Measurements from ENCODE around the gene CDC25C. TPM values are rescaled to one million over a fixed set of nuclear protein-coding genes. Genes with fewer than 3 reads are reported as not detected.

CDC25C gene
- polyA plus RNA-seq, 2 of the 4 experiments (the other 2 are of a cell fraction), result 12.6 to 19.3 TPM

DNA sequence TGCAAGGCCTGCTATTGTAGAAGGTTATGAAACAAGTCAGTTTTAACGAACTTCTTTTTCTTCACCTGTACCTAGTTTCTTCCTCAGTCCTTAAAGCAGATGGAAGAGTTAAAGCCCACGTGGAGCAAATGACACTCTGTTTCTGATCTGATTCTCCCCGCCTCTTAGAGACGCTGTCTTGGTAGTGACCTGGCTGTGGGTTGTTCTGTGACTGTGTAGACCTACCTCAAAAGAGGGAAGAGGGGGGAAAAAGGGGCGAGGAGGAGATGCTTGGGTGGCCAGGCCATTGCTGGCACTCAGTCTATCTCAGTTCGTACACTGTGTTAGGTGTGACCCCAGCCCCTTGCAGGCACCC, 57.8 kb downstream of the CDC25C start:
- POLR2A ChIA-PET, result no interaction called here
- Histone ChIP-seq H3K4me2 (no peak overlapping the region), H3K9me3 (no peaks in the 10 kb centered on the region), H3K27ac (no peak overlapping the region), H3K4me1 (no peaks in the 10 kb centered on the region), H3K4me3 (no peak overlapping the region)
- DNase-seq (ENCODE audit: low read depth in 1 of 2, low spot score in 1 of 2) (no peak), ATAC-seq (no peak), FAIRE-seq (no peak)
- CTCF ChIA-PET, result no interaction called here
- 79% methylated on average over 6 of the region's 6 CpGs for WGBS (ENCODE audit: missing lambda C conversion rate)
- TF ChIP-seq EHF (CRISPR knock-in tag; IDR thresholded peaks at IDR 0.05) (no peak), SMC3 (IDR thresholded peaks at IDR 0.05) (no peak), ZNF302 (CRISPR knock-in tag; IDR thresholded peaks at IDR 0.05) (no peak), CEBPB (IDR thresholded peaks at IDR 0.05) (no peak)
- TF ChIP-seq, protein P1, sequence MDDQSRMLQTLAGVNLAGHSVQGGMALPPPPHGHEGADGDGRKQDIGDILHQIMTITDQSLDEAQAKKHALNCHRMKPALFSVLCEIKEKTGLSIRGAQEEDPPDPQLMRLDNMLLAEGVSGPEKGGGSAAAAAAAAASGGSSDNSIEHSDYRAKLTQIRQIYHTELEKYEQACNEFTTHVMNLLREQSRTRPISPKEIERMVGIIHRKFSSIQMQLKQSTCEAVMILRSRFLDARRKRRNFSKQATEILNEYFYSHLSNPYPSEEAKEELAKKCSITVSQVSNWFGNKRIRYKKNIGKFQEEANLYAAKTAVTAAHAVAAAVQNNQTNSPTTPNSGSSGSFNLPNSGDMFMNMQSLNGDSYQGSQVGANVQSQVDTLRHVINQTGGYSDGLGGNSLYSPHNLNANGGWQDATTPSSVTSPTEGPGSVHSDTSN (IDR thresholded peaks at IDR 0.05), result no peak
- TF ChIP-seq, protein P2, sequence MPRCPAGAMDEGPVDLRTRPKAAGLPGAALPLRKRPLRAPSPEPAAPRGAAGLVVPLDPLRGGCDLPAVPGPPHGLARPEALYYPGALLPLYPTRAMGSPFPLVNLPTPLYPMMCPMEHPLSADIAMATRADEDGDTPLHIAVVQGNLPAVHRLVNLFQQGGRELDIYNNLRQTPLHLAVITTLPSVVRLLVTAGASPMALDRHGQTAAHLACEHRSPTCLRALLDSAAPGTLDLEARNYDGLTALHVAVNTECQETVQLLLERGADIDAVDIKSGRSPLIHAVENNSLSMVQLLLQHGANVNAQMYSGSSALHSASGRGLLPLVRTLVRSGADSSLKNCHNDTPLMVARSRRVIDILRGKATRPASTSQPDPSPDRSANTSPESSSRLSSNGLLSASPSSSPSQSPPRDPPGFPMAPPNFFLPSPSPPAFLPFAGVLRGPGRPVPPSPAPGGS (IDR thresholded peaks at IDR 0.05), result no peak
- TF ChIP-seq, protein P3, sequence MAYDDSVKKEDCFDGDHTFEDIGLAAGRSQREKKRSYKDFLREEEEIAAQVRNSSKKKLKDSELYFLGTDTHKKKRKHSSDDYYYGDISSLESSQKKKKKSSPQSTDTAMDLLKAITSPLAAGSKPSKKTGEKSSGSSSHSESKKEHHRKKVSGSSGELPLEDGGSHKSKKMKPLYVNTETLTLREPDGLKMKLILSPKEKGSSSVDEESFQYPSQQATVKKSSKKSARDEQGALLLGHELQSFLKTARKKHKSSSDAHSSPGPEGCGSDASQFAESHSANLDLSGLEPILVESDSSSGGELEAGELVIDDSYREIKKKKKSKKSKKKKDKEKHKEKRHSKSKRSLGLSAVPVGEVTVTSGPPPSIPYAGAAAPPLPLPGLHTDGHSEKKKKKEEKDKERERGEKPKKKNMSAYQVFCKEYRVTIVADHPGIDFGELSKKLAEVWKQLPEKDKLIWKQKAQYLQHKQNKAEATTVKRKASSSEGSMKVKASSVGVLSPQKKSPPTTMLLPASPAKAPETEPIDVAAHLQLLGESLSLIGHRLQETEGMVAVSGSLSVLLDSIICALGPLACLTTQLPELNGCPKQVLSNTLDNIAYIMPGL (CRISPR knock-in tag; IDR thresholded peaks at IDR 0.05; ENCODE audit: borderline replicate concordance), result no peak

DNA sequence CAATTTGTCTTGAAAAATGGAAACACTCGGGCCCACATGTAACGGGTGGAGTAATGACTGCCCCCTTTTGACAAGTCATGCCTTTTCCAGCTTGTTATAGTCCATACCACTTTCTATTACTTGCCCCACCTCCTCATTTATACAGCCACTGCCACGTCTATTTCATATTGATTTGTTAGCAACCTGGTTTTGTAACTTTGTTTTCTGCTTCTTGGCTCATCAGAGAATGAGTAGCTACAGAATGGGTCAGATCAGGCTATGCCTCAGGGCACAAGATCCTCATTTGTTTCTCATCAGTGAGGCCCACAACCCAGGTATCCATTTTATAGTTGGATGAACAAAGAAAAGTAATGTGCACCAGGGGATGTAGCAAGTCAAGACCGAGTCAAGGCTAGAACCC, 58.9 kb downstream of the CDC25C start:
- 93% methylated on average over 4 of the region's 4 CpGs for WGBS (ENCODE audit: missing lambda C conversion rate)
- POLR2A ChIA-PET, result no interaction called here
- Histone ChIP-seq H3K4me3 (no peak overlapping the region), H3K4me1 (no peaks in the 10 kb centered on the region), H3K9me3 (no peaks in the 10 kb centered on the region), H3K4me2 (no peak overlapping the region), H3K27ac (no peak overlapping the region)
- TF ChIP-seq HDAC2 (IDR thresholded peaks at IDR 0.05), result no peak
- no peak for TF ChIP-seq RFX5 (IDR thresholded peaks at IDR 0.05)
- TF ChIP-seq HOXA7 (CRISPR knock-in tag; IDR thresholded peaks at IDR 0.05), result no peak
- TF ChIP-seq, protein P4, sequence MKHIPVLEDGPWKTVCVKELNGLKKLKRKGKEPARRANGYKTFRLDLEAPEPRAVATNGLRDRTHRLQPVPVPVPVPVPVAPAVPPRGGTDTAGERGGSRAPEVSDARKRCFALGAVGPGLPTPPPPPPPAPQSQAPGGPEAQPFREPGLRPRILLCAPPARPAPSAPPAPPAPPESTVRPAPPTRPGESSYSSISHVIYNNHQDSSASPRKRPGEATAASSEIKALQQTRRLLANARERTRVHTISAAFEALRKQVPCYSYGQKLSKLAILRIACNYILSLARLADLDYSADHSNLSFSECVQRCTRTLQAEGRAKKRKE (CRISPR knock-in tag; IDR thresholded peaks at IDR 0.05; ENCODE audit: low read depth), result no peak
- no peak for TF ChIP-seq MYC (IDR thresholded peaks at IDR 0.05; ENCODE audit: borderline replicate concordance, low read length)
- TF ChIP-seq HOXB13 (CRISPR knock-in tag; IDR thresholded peaks at IDR 0.05; ENCODE audit: low read depth), result no peak
- TF ChIP-seq BHLHE40 (IDR thresholded peaks at IDR 0.05; ENCODE audit: low read depth, low read length), result no peak
- no peak for TF ChIP-seq CBX2 (IDR thresholded peaks at IDR 0.05; ENCODE audit: borderline replicate concordance, low read depth)
- no peak for TF ChIP-seq ZNF302 (CRISPR knock-in tag; IDR thresholded peaks at IDR 0.05)
- TF ChIP-seq, protein P5, sequence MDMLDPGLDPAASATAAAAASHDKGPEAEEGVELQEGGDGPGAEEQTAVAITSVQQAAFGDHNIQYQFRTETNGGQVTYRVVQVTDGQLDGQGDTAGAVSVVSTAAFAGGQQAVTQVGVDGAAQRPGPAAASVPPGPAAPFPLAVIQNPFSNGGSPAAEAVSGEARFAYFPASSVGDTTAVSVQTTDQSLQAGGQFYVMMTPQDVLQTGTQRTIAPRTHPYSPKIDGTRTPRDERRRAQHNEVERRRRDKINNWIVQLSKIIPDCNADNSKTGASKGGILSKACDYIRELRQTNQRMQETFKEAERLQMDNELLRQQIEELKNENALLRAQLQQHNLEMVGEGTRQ (IDR thresholded peaks at IDR 0.05), result no peak
- TF ChIP-seq FOSB (CRISPR knock-in tag; IDR thresholded peaks at IDR 0.05), result no peak
- no peak for TF ChIP-seq SREBF2 (IDR thresholded peaks at IDR 0.05)
- no peak for TF ChIP-seq RNF2 (IDR thresholded peaks at IDR 0.05; ENCODE audit: borderline replicate concordance, low read depth)
- TF ChIP-seq, protein P1 (IDR thresholded peaks at IDR 0.05), result no peak
- TF ChIP-seq CHD4 (IDR thresholded peaks at IDR 0.05; ENCODE audit: borderline replicate concordance), result no peak
- no peak for TF ChIP-seq GATA3 (IDR thresholded peaks at IDR 0.05; ENCODE audit: borderline replicate concordance)
- no peak for TF ChIP-seq HEYL (CRISPR knock-in tag; IDR thresholded peaks at IDR 0.05)
- FAIRE-seq (no peak), ATAC-seq (no peak), DNase-seq (ENCODE audit: low read depth in 1 of 2, low spot score in 1 of 2) (no peak)
- CTCF ChIA-PET, result no interaction called here

Measured in A549 (cell line).